Glomerular visceral epithelial cell (primary cell): Measurements from ENCODE around the gene SASH1.
A peak's percentile ranks its signal among the peaks of the same experiment; 100 is the strongest.

Experiments used
- DNase-seq: peaks from one replicate; pipeline ENCODE4 v3.0.0-alpha.2; 2016; ENCODE audit errors: extremely low spot score

SASH1 gene

DNA sequence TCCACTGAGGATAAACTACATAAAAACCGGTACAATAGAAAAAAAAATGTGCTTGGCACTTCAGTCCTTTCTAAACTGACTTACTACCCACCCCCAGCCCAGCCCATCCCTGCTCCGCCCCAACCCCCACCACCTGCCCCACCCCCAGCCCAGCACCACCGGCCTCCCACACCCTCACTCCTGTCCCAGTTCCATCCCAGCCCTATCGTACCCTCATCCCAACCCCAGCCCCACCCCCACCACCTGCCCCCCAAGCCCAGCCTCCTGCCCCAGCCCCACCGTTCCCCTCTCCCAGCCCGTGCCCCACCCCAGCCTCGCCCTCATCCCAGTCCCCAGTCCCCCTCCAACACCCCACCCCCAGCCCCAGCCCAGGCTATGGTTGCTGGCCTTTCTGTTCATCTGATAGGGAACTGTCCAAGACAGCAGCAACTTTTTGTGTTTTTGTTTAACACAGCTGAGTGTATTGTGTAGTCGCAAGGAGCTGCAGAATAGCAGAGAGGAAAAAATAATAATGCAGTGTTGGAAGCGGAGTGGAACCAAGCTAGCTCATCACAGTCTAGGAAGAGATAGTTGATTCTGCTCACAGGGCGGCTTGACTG, 61.9 kb downstream of the SASH1 start:
- DNase-seq, result no peak

GRCh38 chr6:148405894-148406293, 63.3 kb downstream of the SASH1 start:
- no peak for DNase-seq

- no peak for DNase-seq
These were observed 64.1 kb downstream of the SASH1 start for GRCh38 chr6:148406579-148407371.

GRCh38 chr6:148407372-148407771, 64.7 kb downstream of the SASH1 start:
- DNase-seq, result peak; percentile 35

DNA sequence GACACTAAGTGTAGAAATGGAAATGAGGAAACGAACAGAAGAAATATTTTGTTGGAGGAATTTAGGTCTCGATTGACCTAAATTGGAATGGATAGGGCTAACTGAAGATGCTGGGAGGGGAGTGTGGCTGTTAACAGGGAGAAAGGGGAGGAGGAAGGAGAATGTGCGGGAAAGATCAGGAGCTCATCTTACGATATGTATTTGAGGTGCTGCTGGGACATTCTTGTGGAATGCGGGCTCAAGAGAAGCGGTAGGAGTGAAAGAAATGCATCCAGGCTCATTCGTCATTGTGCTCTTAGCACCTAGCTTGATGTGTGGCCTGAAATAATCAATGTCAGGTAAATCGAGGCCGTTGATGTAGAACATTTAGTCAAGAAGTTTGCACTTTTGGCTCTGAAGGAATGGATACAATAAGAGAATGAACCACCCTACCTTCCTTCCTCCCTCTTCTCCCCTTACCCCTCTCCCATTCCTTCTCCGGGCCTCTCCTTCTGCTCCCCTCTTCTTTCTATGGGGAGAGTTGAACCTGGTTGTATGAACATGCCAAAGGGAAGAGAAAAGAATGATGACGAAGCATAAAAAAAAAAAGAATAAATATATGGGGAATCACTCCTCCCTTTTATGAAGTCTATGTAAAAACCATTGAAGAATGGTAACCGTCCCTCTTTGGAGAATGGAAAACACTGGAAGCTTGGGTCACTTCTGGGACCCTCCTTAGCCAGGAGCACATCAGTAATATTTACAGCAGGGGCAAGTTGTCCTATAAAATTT, 70.9 kb downstream of the SASH1 start:
- DNase-seq, result no peak

- DNase-seq, result no peak
These were observed 71.5 kb downstream of the SASH1 start for GRCh38 chr6:148414092-148414489.

DNA sequence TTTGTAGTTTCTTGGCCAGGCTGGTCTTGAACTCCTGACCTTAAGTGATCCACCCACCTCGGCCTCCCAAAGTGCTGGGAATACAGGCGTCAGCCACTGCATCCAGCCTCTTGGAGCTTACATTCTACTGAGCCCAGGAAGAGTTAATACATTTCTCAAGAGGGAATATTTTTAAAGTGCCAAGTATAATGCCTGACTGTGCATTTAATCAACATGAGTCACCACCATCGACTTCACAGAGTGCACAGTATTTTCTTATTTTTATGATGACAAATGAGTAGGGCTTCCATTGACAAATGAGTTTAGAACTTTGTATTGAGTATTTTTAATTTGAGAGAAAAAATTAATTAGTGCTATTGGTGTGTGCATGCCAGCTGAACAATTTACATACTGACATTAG, 72.2 kb downstream of the SASH1 start:
- DNase-seq, result peak; percentile 62

DNA sequence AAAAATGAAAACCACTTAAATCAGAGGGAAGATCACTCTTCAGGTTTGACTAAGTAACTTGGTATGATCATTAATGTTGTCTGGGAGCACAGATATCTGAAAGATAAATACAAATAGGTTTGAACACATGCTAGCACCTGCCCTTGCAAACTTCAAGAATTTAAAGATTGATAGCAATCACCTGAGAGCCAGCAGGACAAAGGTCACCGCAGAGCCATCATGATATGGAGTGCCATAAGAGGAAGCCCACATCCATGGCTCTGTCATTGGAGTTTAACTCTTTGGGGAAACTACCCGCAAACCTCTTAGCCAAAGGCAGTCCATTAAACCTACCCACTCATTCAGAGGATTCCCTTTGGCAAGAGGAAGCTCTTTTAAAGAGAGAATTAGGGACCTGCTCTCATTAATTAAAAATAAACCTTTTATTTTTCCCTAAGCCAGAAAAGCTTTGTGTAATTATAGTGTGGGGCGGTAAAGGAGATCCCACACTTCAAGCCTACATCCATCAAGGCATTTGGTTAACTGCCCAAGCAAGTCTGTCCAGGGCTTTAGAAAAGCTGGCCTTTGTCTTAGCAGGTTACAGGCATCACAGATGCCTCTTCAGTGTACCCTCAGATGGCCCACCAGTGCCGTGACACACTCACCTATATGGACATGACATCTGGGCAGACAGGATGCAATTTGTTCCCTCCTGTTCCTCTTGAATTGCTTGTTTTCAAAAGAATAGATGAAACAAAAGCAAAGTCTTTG, 73.0 kb downstream of the SASH1 start:
- no peak for DNase-seq

DNA sequence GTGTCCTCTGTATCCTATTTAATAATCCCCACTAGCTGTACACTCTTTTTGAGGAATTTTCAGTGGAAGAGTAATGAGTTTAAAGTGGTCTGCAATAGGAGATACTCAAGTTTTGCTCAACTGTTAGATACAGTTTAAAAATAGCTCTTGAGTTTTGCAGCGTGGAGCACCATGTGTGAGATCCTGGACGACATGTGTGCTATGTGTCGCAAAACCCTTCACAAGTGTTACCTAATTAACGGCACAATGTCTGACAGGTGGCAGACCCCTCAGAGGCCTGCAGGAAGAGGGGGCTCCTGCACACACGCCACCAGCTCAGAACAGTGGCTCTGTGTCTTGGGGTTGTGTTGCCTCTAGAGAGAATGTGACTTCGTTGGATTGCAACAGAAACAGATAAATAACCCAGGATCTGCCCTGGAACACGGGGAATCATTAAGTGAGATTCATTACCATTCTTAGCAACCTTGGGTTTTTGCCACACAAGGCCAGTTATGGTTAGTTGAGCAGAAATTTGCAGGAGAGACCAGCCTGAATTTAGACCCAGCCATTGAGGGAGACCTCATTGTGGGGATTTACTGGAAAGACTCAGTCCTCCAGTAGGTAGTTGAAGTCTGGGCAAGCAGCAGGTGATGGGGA, 73.8 kb downstream of the SASH1 start:
- DNase-seq, result no peak

DNA sequence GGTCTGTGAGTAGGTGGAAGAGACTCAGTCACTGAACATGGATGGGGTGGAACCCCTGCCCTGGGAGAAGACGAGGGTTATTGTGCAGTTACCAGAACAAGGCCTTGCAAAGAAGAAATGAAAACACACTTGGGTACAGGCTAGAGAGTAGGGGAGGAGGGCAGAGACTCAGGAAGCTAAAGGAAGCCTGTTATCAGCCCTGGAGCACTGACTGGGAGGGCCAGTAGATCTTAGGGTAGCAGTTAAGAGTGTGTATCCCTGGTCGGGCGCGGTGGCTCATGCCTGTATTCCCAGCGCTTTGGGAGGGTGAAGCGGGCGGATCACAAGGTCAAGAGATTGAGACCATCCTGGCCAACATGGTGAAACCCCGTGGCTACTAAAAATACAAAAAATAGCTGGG, 74.4 kb downstream of the SASH1 start:
- no peak for DNase-seq

DNA sequence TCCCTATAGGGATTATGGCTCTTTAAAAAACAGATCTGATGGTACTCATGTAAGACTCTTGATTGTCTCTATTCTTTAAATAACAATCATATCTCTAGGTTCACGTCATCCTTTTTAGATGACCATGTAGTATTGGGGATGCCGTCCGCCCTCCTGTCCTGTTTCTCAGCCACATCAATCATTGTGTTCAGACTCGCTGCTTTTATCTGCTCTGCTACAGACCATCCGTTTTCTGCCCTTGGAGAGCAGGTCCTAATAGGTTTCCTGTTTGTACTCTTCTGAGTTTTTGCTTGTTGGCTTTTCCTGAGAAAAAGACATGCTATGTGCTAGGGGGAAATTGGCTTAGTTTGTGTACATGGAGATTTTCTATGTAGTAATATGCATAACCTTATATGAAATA, 76.8 kb downstream of the SASH1 start:
- no peak for DNase-seq

DNA sequence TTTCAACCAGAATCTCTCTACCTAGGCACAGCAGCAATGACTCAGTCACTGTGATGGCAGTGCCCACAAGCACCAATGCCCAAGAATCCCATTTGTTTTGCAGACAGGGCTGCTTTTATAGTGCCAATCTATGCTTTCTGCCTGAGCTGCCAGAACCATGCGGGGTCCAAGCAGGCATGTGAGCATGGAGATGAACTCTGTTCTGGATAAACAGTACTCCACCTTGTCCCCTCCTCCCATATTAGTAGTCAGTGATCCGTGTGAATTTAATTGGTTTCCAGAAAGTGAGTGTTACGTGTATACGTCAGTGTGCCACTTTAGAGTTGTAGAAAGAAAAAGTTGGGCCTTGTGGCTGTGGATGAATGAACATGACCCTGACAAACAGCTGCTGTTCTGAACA, 79.4 kb downstream of the SASH1 start:
- peak; percentile 91 for DNase-seq

GRCh38 chr6:148423133-148423532, 80.5 kb downstream of the SASH1 start:
- DNase-seq, result no peak

- DNase-seq, result peak; percentile 78
These were observed 81.1 kb downstream of the SASH1 start for GRCh38 chr6:148423601-148424270.

- no peak for DNase-seq
These were observed 82.8 kb downstream of the SASH1 start for GRCh38 chr6:148425443-148425842.

- no peak for DNase-seq
These were observed 83.8 kb downstream of the SASH1 start for GRCh38 chr6:148426317-148426977.

DNA sequence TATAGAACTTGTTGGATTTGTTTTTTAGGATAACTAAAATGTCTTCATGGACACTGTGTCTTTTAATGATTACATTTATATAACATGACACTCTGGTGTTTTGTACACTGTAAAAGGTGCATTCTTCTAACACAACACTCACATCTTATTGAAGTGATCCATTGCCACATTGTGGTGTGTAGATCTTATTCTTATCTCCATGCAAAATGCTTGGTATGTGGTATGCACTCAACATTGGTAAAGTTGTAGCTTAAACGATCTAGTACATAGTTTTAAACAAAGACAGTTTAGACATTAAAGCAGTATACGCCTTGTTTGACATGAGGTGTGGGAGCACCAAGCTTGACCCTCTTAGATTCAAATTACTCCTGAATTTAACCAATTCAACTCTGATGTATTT, 84.7 kb downstream of the SASH1 start:
- no peak for DNase-seq

GRCh38 chr6:148429423-148429822, 86.8 kb downstream of the SASH1 start:
- no peak for DNase-seq

GRCh38 chr6:148430897-148431296, 88.3 kb downstream of the SASH1 start:
- DNase-seq, result no peak

DNA sequence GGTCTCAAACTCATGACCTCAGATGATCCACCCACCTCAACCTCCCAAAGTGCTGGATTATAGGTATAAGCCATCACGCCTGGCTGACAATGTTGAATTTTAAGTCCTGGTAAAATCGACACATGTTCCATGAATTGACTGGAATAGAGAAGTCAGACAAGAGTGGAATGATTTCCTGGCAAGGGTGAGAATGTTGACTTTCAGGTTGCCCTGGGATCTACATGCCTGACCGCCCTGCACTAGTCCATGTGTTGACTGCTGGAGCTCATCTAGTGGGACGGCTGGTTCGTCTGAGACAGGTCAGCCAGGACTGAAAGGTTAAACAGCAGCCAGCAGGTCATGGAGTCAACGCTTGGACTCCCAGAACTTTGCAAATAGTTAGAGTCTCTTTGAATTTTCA, 88.8 kb downstream of the SASH1 start:
- DNase-seq, result peak; percentile 75

DNA sequence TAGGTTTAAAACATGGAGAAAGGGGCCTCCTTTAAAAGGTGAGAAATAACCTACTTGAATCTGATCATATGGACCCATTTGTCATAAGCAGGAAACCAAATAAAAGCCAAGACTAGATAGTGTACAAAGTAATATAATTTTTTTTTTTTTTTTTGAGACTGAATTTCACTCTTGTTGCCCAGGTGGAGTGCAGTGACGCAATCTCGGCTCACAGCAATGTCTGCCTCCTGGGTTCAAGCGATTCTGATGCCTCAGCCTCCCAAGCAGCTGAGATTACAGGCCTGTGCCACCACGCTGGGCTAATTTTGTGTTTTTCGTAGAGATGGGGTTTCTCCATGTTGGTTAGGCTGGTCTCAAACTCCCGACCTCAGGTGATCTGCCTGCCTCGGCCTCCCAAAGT, 89.2 kb downstream of the SASH1 start:
- DNase-seq, result no peak
